Endothelial cell of umbilical vein (primary cell): ENCODE results near the gene ALK. TPM values are rescaled to one million over a fixed set of nuclear protein-coding genes. Genes with fewer than 3 reads are reported as not detected.

Experiments used
- BruUV-seq: library from RNA; stranded (reverse); fragments of 400-500 nt; replicated peaks from 2 replicates; lab custom pipeline; 2021; lab: Mats Ljungman, UMichigan
- CTCF ChIA-PET: fragments of 300-600, 350-600 bp; sonication (Branson Sonifier 250); formaldehyde crosslinking; loops from one replicate; lab custom pipeline; 2021; ENCODE audit warnings: antibody characterized with exemption, inconsistent platforms; lab: Charles Lee
- POLR2A ChIA-PET: fragments of 300-600, 350-600 bp; sonication (Branson Sonifier 250); formaldehyde crosslinking; loops from one replicate; lab custom pipeline; 2021; ENCODE audit warnings: antibody characterized with exemption, inconsistent platforms; lab: Charles Lee
- DNase-seq: peaks from one replicate; pipeline ENCODE4 v3.0.0-alpha.2; 2011; ENCODE audit warnings: low read depth, low spot score
- FAIRE-seq: peaks from 2 replicates; lab custom pipeline; 2011; peaks lifted over from hg19 to GRCh38; lab: Jason Lieb, UNC
- H2AFZ ChIP-seq: 2 replicates; pipeline ENCODE4 v1.6.0; 2012; ENCODE audit warnings: low read depth, low read length, control low read depth, inconsistent platforms
- H3K27ac ChIP-seq: 2 replicates; pipeline ENCODE4 v1.5.1; 2011; ENCODE audit warnings: low read depth, mild to moderate bottlenecking, control low read depth, low read length, moderate library complexity; ENCODE audit not compliant: insufficient read depth
- H3K27me3 ChIP-seq, 2 experiments: 2 replicates each; pipeline versions ENCODE4 v1.6.0 to v1.6.1; 2011; ENCODE audit warnings: low read length in 2 of 2, mixed read lengths in 1 of 2; ENCODE audit not compliant: control insufficient read depth in 2 of 2, insufficient read depth in 2 of 2
- H3K36me3 ChIP-seq, 2 experiments: 2 replicates in 1 of 2; 3 replicates in 1 of 2; pipeline ENCODE4 v1.5.1; 2011; ENCODE audit warnings: low read length in 2 of 2, mild to moderate bottlenecking in 1 of 2, moderate library complexity in 1 of 2; ENCODE audit not compliant: control insufficient read depth in 2 of 2, insufficient read depth in 2 of 2; ENCODE audit errors: extremely low read depth in 1 of 2
- H3K4me1 ChIP-seq: 3 replicates; pipeline ENCODE4 v1.5.1; 2011; ENCODE audit warnings: mild to moderate bottlenecking, low read length; ENCODE audit not compliant: control insufficient read depth, insufficient read depth; ENCODE audit errors: extremely low read depth
- H3K4me2 ChIP-seq: 2 replicates; pipeline ENCODE4 v1.6.1; 2011; ENCODE audit warnings: low read length, control low read depth, mixed read lengths; ENCODE audit not compliant: insufficient read depth
- H3K4me3 ChIP-seq, 3 experiments: fragments of 200-600 bp in 1 of 3; sonication (generic), shearing (Covaris generic) in 1 of 3; replicated peaks in 1 of 3; 2 replicates each; pipeline ENCODE4 v1.5.1; 2011 to 2016; ENCODE audit warnings: control low read depth in 3 of 3, low read length in 3 of 3, mild to moderate bottlenecking in 2 of 3, inconsistent platforms in 1 of 3, low read depth in 1 of 3, moderate library complexity in 1 of 3; ENCODE audit not compliant: insufficient read depth in 1 of 3
- H3K79me2 ChIP-seq: 2 replicates; pipeline ENCODE4 v1.6.0; 2012; ENCODE audit warnings: low read length, inconsistent platforms; ENCODE audit not compliant: control insufficient read depth, insufficient read depth
- H3K9ac ChIP-seq: replicated peaks from 2 replicates; pipeline ENCODE3; 2011; ENCODE audit warnings: low read length, control low read depth; ENCODE audit not compliant: insufficient read depth; ENCODE audit errors: extremely low read depth
- H3K9me1 ChIP-seq: replicated peaks from 3 replicates; pipeline ENCODE4 v1.6.0; 2011; ENCODE audit warnings: mild to moderate bottlenecking, low read length; ENCODE audit not compliant: control insufficient read depth, insufficient read depth; ENCODE audit errors: extremely low read depth
- H3K9me3 ChIP-seq: replicated peaks from 2 replicates; pipeline ENCODE4 v1.5.1; 2012; ENCODE audit warnings: low read length, inconsistent platforms; ENCODE audit not compliant: control insufficient read depth, insufficient read depth
- H4K20me1 ChIP-seq: replicated peaks from 2 replicates; pipeline ENCODE3; 2011; ENCODE audit warnings: mild to moderate bottlenecking, low read length; ENCODE audit not compliant: control insufficient read depth, insufficient read depth; ENCODE audit errors: extremely low read depth
- CTCF ChIP-seq, 2 donors: IDR thresholded peaks; 1 replicate in 1 of 2; 2 replicates in 1 of 2; pipeline ENCODE4 v1.5.1; 2011; ENCODE audit warnings: low read length in 2 of 2, mild to moderate bottlenecking in 2 of 2, moderate library complexity in 2 of 2, control low read depth in 1 of 2, inconsistent platforms in 1 of 2, low read depth in 1 of 2; ENCODE audit not compliant: insufficient read depth in 1 of 2; ENCODE audit errors: extremely low read depth in 1 of 2
- EZH2 ChIP-seq: IDR thresholded peaks from 2 replicates; pipeline ENCODE4 v1.6.1; 2012; ENCODE audit warnings: borderline replicate concordance, low read depth, mild to moderate bottlenecking, moderate library complexity, low read length, inconsistent platforms; ENCODE audit not compliant: severe bottlenecking
- FOS ChIP-seq: IDR thresholded peaks from 2 replicates; pipeline ENCODE4 v1.6.1; 2011; ENCODE audit warnings: mild to moderate bottlenecking, low read length, moderate library complexity, borderline replicate concordance; ENCODE audit not compliant: insufficient read depth
- GATA2 ChIP-seq: IDR thresholded peaks from 2 replicates; pipeline ENCODE4 v1.7.0; 2011; ENCODE audit warnings: low read depth, mild to moderate bottlenecking, moderate library complexity, mixed read lengths, low read length; ENCODE audit not compliant: insufficient read length, insufficient read depth
- JUN ChIP-seq: IDR thresholded peaks from 2 replicates; pipeline ENCODE4 v1.6.1; 2011; ENCODE audit warnings: borderline replicate concordance, low read depth; ENCODE audit not compliant: insufficient read length, insufficient read depth
- MYC ChIP-seq: IDR thresholded peaks from one replicate; pipeline ENCODE4 v1.6.1; 2011; ENCODE audit warnings: mild to moderate bottlenecking, low read depth, low read length
- POLR2A ChIP-seq: IDR thresholded peaks from 2 replicates; pipeline ENCODE4 v1.6.1; 2012; ENCODE audit warnings: low read depth, mild to moderate bottlenecking, control low read depth, low read length
- POLR2AphosphoS5 ChIP-seq: IDR thresholded peaks from 2 replicates; pipeline ENCODE4 v1.6.1; 2012; ENCODE audit warnings: low read depth, mild to moderate bottlenecking, control low read depth, low read length, moderate library complexity; ENCODE audit not compliant: insufficient read depth
- dilution Hi-C: fragments of 300-500 bp; cut with MboI; formaldehyde crosslinking; loops from one replicate; pipeline ENCODE4 v1.15.0; 2019; ENCODE audit warnings: low sequenced_read_pairs; ENCODE audit not compliant: extremely low pct_ligation_motif_present
- intact Hi-C: fragments of 100-400 bp; cut with micrococcal nuclease; formaldehyde crosslinking; loops from one replicate; pipeline ENCODE4 v1.10.0; 2022
- polyA plus RNA-seq, 4 experiments: library from polyadenylated mRNA; depleted of rRNA in 3 of 4; stranded (reverse) in 3 of 4; unstranded in 1 of 4; fragments of >200 nt; gene quantifications; 2 replicates each; pipeline versions ENCODE4 v1.2.1 to v1.2.3, GENCODE V29; 2011 to 2012; ENCODE audit warnings: missing spikeins in 1 of 4
- total RNA-seq: library from RNA; stranded (reverse); gene quantifications from 2 replicates; pipeline ENCODE4 v1.2.3, GENCODE V29; 2021
- TF ChIP-seq, protein P1 (sequence below): IDR thresholded peaks from 2 replicates; pipeline ENCODE4 v1.6.1; 2011; ENCODE audit not compliant: insufficient read depth, insufficient read length

The ALK gene
- total and polyA plus RNA-seq, 2 donors (not counting 3 experiments of a cell fraction or from before 2014, with no cell fraction given) = not detected

DNA sequence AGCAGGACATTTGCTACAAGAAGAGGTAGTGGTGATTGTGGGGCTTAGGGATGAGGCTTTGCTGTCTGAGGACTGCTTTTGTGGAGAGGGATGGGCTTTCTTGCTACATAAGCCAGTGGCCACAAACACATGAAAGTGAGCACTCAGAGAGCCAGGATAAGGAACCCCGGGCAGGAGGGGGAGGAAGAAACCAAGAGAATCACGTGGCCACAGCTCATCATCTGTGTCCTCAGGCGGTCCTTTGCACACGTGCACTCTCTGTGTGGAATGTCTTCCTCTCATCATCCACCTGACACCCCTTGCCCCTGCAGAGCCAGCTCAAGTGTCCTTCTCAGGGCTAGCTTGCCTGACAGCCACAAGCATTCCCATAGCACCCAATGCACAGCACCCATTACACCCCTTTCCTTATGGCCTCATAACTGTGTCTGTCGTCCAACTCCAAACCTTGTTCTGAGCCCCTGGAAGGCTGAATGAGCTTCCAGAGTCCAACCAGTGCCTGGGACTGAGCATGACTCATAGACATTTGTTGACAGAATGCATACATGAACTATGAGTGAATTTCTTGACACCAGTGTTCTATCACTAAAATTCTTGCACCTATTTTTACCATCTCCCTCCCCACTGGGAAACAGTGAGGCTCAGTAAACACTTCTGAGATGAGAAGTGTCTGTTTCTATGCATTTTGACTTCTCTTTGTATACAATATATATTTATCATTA lies 398.3 kb downstream of the ALK start:
- intact Hi-C loops (no loop called here), dilution Hi-C loops (no loop called here)
- BruUV-seq = no TSS peak
- Histone ChIP-seq H4K20me1 (no peaks in the 10 kb centered on the region), H3K4me3 (no peak overlapping the region), H2AFZ (no peak overlapping the region), H3K27me3 (no peaks in the 10 kb centered on the region), H3K4me1 (no peaks in the 10 kb centered on the region), H3K9me3 (peaks cover under 1% of the 10 kb centered on the region), H3K4me2 (no peak overlapping the region), H3K9ac (no peak overlapping the region), H3K27ac (no peak overlapping the region), H3K79me2 (no peaks in the 10 kb centered on the region), H3K9me1 (no peaks in the 10 kb centered on the region), H3K36me3 (no peaks in the 10 kb centered on the region)
- ChIA-PET CTCF (no interaction called here), POLR2A (no interaction called here)
- TF ChIP-seq CTCF (IDR thresholded peaks at IDR 0.05; ENCODE audit: extremely low read depth in 1 of 2, insufficient read depth in 1 of 2, low read depth in 1 of 2, low read length in 2 of 2) (no peak), MYC (no peak), JUN (no peak), GATA2 (no peak), POLR2A (no peak), POLR2AphosphoS5 (no peak), FOS (no peak), EZH2 (no peak)
- TF ChIP-seq, protein P1, sequence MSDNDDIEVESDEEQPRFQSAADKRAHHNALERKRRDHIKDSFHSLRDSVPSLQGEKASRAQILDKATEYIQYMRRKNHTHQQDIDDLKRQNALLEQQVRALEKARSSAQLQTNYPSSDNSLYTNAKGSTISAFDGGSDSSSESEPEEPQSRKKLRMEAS = no peak
- FAIRE-seq (no peak), DNase-seq (no peak)
